LHCN-M2 (cell line): ENCODE results near the gene KCNIP3. TPM values are rescaled to one million over a fixed set of nuclear protein-coding genes. Genes with fewer than 3 reads are reported as not detected.
"Not testable (repeated sequence)": the region's sequence is repeated elsewhere in the genome, so short reads cannot be mapped to it uniquely, and the experiment has no call there.

Experiments
- DNase-seq: peaks from one replicate; pipeline ENCODE4 v3.0.0-alpha.2; 2012; ENCODE audit warnings: low read depth
- total RNA-seq: library from RNA; depleted of rRNA; stranded (reverse); fragments of >200 nt; gene quantifications from 2 replicates; pipeline ENCODE4 v1.2.3, GENCODE V29; 2014; rRNA removed

Gene KCNIP3
- total RNA-seq, 1 experiment from 2014 or later: 0.29 TPM

DNA sequence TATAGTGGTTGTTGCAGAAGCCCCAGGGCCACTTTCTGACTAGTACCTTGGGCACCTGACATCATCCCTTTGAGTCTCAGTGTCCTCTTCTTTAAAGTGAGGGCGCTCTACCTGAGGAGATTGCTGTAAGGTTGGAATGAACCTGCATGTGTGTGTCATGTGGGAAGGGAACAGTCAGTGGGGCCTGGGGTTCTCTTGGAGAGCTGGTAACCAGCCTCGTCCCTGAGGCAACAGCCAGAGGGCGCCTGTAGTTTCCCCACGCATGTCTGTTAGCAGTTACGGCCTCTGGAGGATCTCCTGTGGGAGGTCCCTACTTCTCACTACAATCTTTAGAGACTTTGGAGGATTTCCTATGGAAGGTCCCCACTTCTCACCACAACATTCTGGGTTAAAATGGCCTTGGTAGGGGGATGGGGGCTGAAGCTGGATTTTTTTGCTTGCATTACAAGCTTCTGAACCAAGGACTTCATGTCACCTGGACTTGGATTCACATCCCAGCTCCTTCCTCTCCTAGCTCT lies 106.1 kb downstream of the KCNIP3 start:
- peak; percentile 44 for DNase-seq

DNA sequence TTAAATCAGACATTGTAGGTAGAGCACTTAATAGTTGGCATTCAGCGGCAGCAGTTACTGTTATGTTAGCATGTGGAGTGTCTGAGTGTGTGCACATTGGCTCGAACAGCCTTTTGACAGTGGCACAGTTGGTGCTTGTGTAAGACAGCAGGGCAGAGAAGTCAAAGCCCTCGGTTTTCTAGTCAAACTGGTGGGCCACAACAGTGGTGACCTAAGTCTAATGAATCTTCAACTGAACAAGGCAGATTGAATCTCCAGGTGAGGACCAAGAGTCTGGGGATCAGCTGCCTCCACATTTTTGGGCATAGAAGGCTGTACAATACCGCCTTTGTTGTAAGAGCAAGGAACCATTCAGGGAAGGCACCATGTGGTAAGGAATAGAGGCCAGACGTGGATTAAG lies 106.7 kb downstream of the KCNIP3 start:
- not testable (repeated sequence) for DNase-seq

DNA sequence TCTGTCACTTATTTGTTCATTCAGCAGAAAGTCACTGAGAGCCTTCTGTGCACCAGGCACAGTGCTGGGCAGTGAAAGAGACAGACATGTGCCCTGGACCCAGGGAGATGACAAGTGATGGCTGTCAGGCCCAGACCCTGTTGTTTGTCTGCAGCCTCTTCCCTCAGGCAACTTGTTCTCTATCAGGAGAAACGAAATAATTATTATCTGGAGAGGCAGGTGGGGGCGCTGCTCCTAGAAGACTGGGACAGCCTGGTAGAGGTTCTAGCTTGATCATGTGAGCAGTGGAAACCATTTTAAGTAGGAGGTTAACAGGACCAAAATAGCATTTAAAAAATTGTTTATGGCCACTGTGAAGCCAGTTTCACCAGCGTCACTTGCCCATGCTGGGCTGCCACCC lies 107.5 kb downstream of the KCNIP3 start:
- not testable (repeated sequence) for DNase-seq

DNA sequence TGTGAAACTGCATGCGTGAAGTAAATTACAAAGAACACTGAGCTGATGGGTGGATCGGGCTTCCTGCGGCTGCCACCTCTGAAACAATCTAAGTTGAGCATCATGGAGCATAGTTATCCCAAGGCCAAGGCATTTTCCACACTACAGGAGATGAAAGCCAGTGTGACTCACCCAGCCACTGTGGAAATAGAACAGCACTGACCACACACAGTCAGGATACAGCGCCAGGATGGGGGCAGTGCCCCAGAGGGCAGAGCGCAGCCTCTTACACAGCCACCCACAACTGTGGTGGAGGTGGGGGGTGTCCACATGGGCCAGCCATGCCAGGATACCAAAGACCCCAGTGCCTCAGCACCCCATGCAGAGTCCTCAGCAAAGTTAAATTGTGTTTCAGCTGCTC lies 114.1 kb downstream of the KCNIP3 start:
- peak; percentile 58 for DNase-seq

DNA sequence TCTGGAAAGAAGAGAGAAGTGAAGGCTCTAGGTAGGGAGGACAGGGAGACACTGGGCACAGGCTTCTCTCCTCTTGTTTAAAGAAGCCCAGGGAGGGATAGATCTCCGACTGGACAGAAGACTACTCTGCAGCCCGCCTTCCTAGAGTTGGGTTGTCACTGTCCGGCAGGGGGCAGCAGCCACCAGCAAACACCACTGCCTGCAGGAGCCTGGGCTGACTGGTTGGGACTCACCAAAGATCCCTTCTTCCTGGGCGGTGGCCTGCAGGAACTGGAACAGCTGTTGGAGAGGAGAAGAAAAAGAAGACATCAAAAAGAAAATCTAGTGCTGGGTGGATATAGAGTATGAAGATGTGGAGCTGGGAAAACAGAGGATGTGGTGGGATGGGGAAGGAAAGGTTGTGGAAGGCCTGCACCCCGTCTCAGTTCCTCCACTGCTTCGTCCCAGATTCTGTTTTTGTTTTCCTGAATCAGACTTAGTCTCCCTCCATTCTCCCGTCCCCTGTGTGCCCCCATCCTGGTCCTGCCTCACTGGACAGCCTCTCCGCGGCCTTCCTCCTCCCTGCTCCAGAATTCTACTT lies 117.0 kb downstream of the KCNIP3 start:
- peak; percentile 87 for DNase-seq

DNA sequence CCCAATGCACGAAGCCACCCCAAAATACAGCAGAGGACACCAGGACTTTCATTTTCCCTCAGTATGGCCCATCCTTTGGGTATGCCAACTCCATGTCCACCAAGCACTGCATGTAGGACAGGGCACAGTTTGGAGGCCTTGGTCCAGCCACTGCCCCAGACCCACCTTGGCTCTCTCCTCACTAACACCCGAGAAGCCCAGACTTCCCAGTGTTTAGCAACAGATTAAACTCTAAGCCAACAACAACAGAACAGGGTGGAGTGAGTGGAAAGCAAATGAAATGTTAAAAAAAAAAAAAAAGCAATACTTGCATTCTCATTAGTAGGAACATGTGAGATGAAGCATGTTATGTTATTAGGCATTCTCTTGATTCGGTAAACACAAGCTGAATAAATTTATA lies 118.0 kb downstream of the KCNIP3 start:
- DNase-seq: not testable (repeated sequence)

DNA sequence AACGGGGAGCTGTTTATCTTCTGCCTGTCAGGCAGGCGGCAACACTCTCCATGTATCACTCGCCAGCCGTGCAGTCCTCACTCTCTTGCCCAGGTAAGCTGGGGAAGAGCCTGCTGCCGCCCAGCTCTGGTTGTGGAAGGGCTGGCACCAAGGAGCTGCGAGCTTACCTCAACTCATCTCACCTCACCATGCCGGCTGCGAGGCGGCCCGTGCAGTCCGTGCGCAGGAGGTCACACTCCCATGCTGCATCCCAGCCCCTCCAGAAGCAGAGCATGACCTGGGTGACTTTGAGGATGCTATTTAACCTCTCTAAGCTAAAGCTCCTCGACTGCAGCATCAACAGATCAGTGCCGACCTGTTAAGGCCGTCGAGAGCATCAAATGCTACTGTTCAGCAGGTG lies 118.4 kb downstream of the KCNIP3 start:
- DNase-seq: not testable (repeated sequence)

DNA sequence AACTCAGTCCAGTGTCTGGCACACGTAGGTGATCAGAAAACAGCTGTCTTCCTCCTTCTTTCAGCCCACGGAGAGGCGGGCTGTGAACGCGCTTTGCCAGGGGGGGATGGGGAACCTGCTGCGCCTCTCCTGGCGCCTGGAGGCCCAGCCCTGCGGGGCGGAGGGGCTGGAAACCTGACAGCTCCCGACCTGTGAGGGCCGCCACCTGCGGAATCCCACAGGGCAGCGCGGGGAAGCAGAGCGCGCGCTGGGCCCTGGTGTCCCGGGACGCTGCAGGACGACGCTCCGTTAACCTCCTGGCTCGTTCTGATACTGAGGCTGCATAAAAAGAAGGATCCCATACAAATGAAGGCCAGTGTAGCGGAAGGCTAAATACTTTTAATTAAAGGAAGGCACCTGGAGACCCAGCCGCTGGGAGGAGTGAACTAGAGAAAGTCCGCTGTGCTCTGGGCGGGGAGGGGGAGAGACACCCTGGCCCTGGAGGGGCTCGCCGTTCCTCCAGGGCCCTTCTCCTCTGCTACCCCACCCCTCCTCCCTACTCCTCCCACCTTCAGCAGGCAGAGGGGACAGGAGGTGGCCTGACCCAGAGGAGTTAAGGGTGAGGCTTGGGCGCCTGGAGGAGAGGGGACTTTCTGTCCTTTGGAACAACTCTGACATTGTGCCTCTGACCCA lies 130.2 kb downstream of the KCNIP3 start:
- DNase-seq: not testable (repeated sequence)

DNA sequence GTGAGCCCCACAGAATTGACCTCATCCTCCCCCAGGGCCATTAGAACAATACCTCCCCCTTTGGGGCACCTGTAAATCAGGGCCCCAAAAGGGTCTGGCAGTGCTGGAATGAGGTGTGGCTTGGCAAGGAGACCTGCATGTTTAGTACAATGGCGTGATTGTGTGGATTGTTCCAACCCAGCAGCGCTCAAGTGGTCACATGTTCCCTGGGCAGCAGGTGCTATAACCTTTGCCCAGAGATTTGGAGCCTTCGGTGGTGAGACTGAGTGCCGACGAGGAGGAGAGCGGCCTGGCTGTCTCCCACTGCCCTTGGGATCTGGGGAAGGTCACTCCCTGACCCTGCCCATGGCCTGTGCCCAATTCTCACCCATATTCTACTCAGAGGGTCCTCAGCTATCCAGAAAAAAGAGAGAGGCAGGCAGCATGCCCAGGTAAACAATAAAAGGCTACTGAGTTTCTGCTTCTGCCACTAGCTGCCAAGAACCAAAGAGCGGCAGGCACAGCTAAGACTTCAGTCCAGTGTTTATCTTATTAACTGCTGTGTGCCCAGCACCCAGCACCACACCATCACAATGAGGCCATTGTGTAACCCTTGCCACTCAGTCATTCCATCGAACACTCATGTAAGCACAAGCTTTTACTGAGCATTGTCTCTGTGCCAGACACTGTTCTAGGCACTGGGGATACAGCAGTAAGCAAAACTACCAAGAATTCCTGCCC lies 132.8 kb downstream of the KCNIP3 start:
- DNase-seq: not testable (repeated sequence)

DNA sequence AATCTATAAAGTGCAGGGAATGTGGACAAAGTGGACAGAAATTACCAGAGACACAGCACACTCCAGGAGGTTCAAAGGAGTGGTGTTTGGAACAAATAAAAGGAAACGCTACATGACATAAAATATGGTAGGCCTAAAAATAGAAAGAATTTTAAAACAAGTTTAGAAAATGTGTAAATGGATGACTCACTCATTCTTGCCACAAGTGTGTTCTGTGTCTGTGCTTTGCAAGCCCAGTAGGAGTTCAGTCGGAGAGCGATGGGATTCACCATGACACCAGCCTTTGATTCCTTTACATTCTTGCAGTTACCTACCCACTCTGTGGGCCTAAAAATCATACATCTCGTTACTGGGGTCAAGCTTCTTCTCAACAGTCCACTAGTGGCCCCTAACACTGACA lies 136.2 kb downstream of the KCNIP3 start:
- DNase-seq: not testable (repeated sequence)

DNA sequence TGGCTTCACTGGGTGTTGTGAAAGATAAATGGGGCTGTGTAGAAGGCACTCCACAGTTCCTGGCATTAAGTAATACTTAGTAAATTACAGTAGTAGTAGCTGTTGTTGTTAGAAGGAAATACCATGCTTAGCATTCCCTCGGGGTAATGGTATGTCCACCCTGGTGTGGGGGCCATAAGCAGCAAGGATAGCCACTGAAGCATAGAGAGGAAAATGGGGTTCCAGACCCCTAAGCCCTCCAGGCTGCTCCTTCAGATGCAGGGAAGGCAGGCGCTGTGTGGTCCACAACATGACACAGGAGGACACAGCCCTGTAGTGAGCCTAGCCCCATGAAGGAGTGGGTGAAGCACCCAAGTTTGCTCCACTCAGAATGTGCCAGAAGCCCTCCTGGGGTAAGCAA lies 136.8 kb downstream of the KCNIP3 start:
- not testable (repeated sequence) for DNase-seq

DNA sequence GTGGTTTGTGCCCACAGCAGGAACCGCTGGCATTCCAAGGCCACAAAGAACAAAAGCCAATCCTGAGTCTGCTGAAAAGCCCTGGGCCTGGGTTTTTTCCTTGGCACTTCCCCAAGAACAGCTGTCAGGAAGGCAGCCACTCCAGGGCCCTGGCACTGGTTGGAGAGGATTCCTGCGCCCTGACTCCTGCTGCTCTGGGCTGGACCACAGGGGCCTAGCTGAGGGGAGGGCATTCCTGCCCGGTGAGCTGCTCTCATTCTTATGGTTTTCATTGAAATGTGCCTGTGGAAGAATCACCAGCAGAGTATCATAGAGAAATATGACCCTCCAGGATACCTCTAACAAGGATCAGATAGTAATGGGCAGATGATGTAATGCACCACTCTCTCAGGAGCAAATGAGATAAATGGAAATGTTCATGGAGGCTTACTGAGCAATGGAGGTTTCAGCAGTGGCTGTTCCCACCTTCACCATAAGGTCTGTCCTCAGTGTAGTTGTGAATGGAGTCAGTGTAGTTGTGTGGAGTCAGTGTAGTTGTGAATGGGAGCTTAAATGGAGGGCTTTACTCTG lies 137.4 kb downstream of the KCNIP3 start:
- peak; percentile 81 for DNase-seq

DNA sequence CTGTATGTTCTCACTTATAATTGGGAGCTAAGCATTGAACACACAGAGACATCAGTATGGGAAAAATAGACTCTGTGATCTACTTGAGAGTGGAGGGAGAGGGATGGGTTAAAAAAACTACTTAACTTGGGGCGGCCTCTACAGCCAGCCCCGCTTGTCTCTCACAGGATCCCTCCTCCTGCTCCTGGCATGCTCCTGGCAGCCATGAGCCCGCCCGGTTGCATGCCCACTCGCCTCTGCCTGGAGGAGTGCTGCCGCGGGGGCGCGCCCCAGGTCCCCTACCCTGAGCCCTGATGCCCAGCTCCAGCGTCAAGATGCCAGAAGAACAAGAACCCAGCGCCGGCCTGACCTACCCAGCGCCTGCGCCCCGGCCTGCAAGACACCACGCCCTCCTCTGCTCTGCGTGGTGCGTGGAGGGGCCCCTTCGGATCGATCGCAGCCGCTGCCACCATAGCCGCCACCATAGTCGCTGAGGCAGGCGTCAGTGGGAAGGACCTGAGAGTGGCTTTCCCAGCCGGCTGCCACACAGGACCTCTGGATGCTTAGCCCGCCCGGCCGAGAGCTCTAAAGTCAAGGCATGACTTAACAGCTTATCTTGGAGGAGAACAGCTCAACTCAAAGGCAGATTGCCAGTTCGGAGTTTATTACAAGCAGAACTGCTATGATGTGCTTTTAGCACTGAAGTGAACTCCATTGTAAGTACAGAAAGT lies 138.2 kb downstream of the KCNIP3 start:
- not testable (repeated sequence) for DNase-seq

Other genes with a start within 250 kb of the KCNIP3 start
- gene MRPS5, start 175.5 kb upstream of the KCNIP3 start, total RNA-seq: 40.5 and 44.8 TPM in 2 replicates
- 7.5 and 8.1 TPM in 2 replicates for gene ZNF514, start 137.5 kb upstream of the KCNIP3 start, total RNA-seq
- 5.5 and 6.5 TPM in 2 replicates for gene ZNF2, start 131.5 kb upstream of the KCNIP3 start, total RNA-seq
- 3.4 and 4.6 TPM in 2 replicates for gene ZNF892, start 89.8 kb upstream of the KCNIP3 start, total RNA-seq
- gene PROM2, start 22.9 kb upstream of the KCNIP3 start, total RNA-seq: 0.06 TPM in 2 replicates
- gene FAHD2A, start 105.4 kb downstream of the KCNIP3 start, total RNA-seq: 27.1 and 29.8 TPM in 2 replicates
- not detected in 2 replicates for gene TRIM43B, start 187.4 kb downstream of the KCNIP3 start, total RNA-seq